HCT116 (cell line): ENCODE data around the gene RWDD2A. TPM values are rescaled to one million over a fixed set of nuclear protein-coding genes. Genes with fewer than 3 reads are reported as not detected.

Experiments used
- ATAC-seq: fragments of 200-7000 bp; cut with Tn5 transposase; 2 replicates; pipeline ENCODE4 v1.9.1; 2020; ENCODE audit warnings: mild to moderate bottlenecking, moderate library complexity
- BruUV-seq: library from RNA; stranded (reverse); fragments of 400-500 nt; replicated peaks from 2 replicates; lab custom pipeline; 2021; lab: Mats Ljungman, UMichigan
- CTCF ChIA-PET: fragments of 300-600 bp; sonication (Branson Sonifier 250); formaldehyde crosslinking; loops from one replicate; lab custom pipeline; 2021; ENCODE audit warnings: antibody characterized with exemption; lab: Charles Lee
- POLR2A ChIA-PET: fragments of 300-600, 350-600 bp; sonication (Branson Sonifier 250); formaldehyde crosslinking; loops from one replicate; lab custom pipeline; 2021; ENCODE audit warnings: antibody characterized with exemption; lab: Charles Lee
- RAD21 ChIA-PET, 2 experiments: fragments of 300-600 bp; sonication (Branson Sonifier 250); formaldehyde crosslinking; loops; one replicate each; lab custom pipeline; 2023; ENCODE audit warnings: low total read pairs in 2 of 2; ENCODE audit not compliant: uncharacterized antibody in 2 of 2, unreplicated experiment in 2 of 2, low non-redundant PET in 1 of 2; lab: Charles Lee
- DNase-seq: peaks from one replicate; pipeline ENCODE4 v3.0.0-alpha.2; 2010; ENCODE audit warnings: low read depth, low spot score
- H2AFZ ChIP-seq: fragments of 200-600 bp; shearing (Covaris generic), sonication (generic); 2 replicates; pipeline ENCODE4 v1.6.1; 2017; ENCODE audit warnings: low read depth, mixed run types, mixed read lengths, antibody characterized with exemption, low read length; ENCODE audit not compliant: poor library complexity, severe bottlenecking
- H3K27ac ChIP-seq: 2 replicates; pipeline ENCODE4 v1.5.1; 2012; ENCODE audit warnings: low read depth, low read length
- H3K27me3 ChIP-seq: fragments of 200-600 bp; sonication (generic); 2 replicates; pipeline ENCODE4 v1.6.1; 2016; ENCODE audit warnings: mixed run types, low read length, mixed read lengths; ENCODE audit not compliant: insufficient read depth
- H3K36me3 ChIP-seq, 2 experiments: fragments of 200-500 bp in 1 of 2; fragments of 200-600 bp in 1 of 2; sonication (Bioruptor generic) in 1 of 2; sonication (generic) in 1 of 2; 2 replicates each; pipeline versions ENCODE4 v1.5.1 to v1.6.1; 2014 to 2016; ENCODE audit warnings: low read length in 2 of 2, inconsistent platforms in 1 of 2, mixed read lengths in 1 of 2, mixed run types in 1 of 2; ENCODE audit not compliant: insufficient read depth in 2 of 2, control insufficient read depth in 1 of 2
- H3K4me1 ChIP-seq, 2 experiments: fragments of 200-600 bp in 1 of 2; sonication (generic) in 1 of 2; 2 replicates each; pipeline versions ENCODE4 v1.5.1 to v1.6.1; 2012 to 2017; ENCODE audit warnings: low read length in 2 of 2, inconsistent platforms in 1 of 2, mild to moderate bottlenecking in 1 of 2, mixed read lengths in 1 of 2, mixed run types in 1 of 2, moderate library complexity in 1 of 2; ENCODE audit not compliant: insufficient read depth in 2 of 2, control insufficient read depth in 1 of 2
- H3K4me2 ChIP-seq: fragments of 200-600 bp; sonication (generic); 2 replicates; pipeline ENCODE4 v1.6.1; 2017; ENCODE audit warnings: mixed run types, low read length, mixed read lengths
- H3K4me3 ChIP-seq, 2 experiments: fragments of 200-600 bp in 1 of 2; sonication (generic) in 1 of 2; replicated peaks in 1 of 2; 2 replicates each; pipeline ENCODE4 v1.5.1; 2011 to 2016; ENCODE audit warnings: low read length in 2 of 2, control low read depth in 1 of 2, low read depth in 1 of 2, mild to moderate bottlenecking in 1 of 2, mixed read lengths in 1 of 2, mixed run types in 1 of 2
- H3K79me2 ChIP-seq: fragments of 200-600 bp; sonication (generic); 2 replicates; pipeline ENCODE4 v1.6.1; 2017; ENCODE audit warnings: mild to moderate bottlenecking, mixed run types, low read length, moderate library complexity, mixed read lengths; ENCODE audit not compliant: insufficient read depth
- H3K9ac ChIP-seq: fragments of 200-600 bp; sonication (generic); 2 replicates; pipeline ENCODE4 v1.6.1; 2016; ENCODE audit warnings: low read length, mixed read lengths
- H3K9me2 ChIP-seq: fragments of 200-600 bp; sonication (generic), shearing (Covaris generic); 2 replicates; pipeline ENCODE4 v1.6.1; 2017; ENCODE audit warnings: mixed run types, mild to moderate bottlenecking, moderate library complexity; ENCODE audit not compliant: insufficient read depth
- H3K9me3 ChIP-seq, 2 experiments: fragments of 200-500 bp in 1 of 2; fragments of 200-600 bp in 1 of 2; sonication (Bioruptor generic) in 1 of 2; sonication (generic) in 1 of 2; 2 replicates each; pipeline ENCODE4 v1.6.1; 2014 to 2017; ENCODE audit warnings: low read length in 2 of 2, mixed read lengths in 2 of 2, inconsistent platforms in 1 of 2, low read depth in 1 of 2, mild to moderate bottlenecking in 1 of 2, mixed run types in 1 of 2, moderate library complexity in 1 of 2; ENCODE audit not compliant: control insufficient read depth in 1 of 2, insufficient read depth in 1 of 2
- H4K20me1 ChIP-seq: fragments of 200-600 bp; sonication (generic), shearing (Covaris generic); 2 replicates; pipeline ENCODE4 v1.6.1; 2017; ENCODE audit warnings: mixed run types, mild to moderate bottlenecking, moderate library complexity; ENCODE audit not compliant: insufficient read depth
- CBX3 ChIP-seq: IDR thresholded peaks from 2 replicates; pipeline ENCODE4 v1.6.1; 2012; ENCODE audit warnings: low read depth
- CEBPB ChIP-seq: IDR thresholded peaks from 2 replicates; pipeline ENCODE4 v1.6.1; 2012; ENCODE audit warnings: low read depth
- ELF1 ChIP-seq: IDR thresholded peaks from 2 replicates; pipeline ENCODE4 v1.6.1; 2012; ENCODE audit warnings: low read depth, borderline replicate concordance
- FOSL1 ChIP-seq: IDR thresholded peaks from 2 replicates; pipeline ENCODE4 v1.6.1; 2012; ENCODE audit warnings: low read depth
- JUND ChIP-seq: IDR thresholded peaks from 2 replicates; pipeline ENCODE4 v1.6.1; 2012
- POLR2A ChIP-seq: IDR thresholded peaks from 2 replicates; pipeline ENCODE4 v1.7.0; 2011; ENCODE audit warnings: borderline replicate concordance; ENCODE audit not compliant: insufficient read depth, insufficient read length; ENCODE audit errors: extremely low read depth
- POLR2AphosphoS5 ChIP-seq: IDR thresholded peaks from 2 replicates; pipeline ENCODE4 v1.6.1; 2011; ENCODE audit warnings: mild to moderate bottlenecking, low read depth, low read length, moderate library complexity
- SIN3A ChIP-seq: IDR thresholded peaks from 2 replicates; pipeline ENCODE4 v1.6.1; 2012; ENCODE audit warnings: low read depth
- SP1 ChIP-seq: IDR thresholded peaks from 2 replicates; pipeline ENCODE4 v1.6.1; 2012; ENCODE audit warnings: low read depth
- SRF ChIP-seq: IDR thresholded peaks from 2 replicates; pipeline ENCODE4 v1.6.1; 2012; ENCODE audit warnings: low read depth
- TCF7L2 ChIP-seq: IDR thresholded peaks from 2 replicates; pipeline ENCODE4 v1.7.0; 2011; ENCODE audit warnings: borderline replicate concordance, inconsistent platforms; ENCODE audit not compliant: insufficient read depth, insufficient read length; ENCODE audit errors: extremely low read depth
- ZFX ChIP-seq: fragments of 450-650 bp; IDR thresholded peaks from 2 replicates; pipeline ENCODE4 v1.6.1; 2017
- intact Hi-C: fragments of 100-400 bp; cut with micrococcal nuclease; formaldehyde crosslinking; loops from 2 replicates; pipeline ENCODE4 v1.10.0; 2022
- total RNA-seq: library from RNA; stranded (reverse); gene quantifications from one replicate; pipeline ENCODE4 v1.2.1, GENCODE V29; 2021; ENCODE audit not compliant: unreplicated experiment
- TF ChIP-seq, protein P1 (sequence below), 3 experiments: fragments of 200-600 bp in 1 of 3; sonication (generic) in 1 of 3; IDR thresholded peaks in 2 of 3; conservative IDR thresholded peaks in 1 of 3; 2 replicates each; pipeline ENCODE4 v1.5.1; 2012 to 2017; ENCODE audit warnings: low read depth in 2 of 3, low read length in 2 of 3, antibody characterized with exemption in 1 of 3, borderline replicate concordance in 1 of 3, control low read depth in 1 of 3, mild to moderate bottlenecking in 1 of 3, mixed read lengths in 1 of 3, mixed run types in 1 of 3, moderate library complexity in 1 of 3; ENCODE audit not compliant: insufficient read depth in 1 of 3
- TF ChIP-seq, protein P2 (sequence below): IDR thresholded peaks from 2 replicates; pipeline ENCODE4 v1.6.1; 2012; ENCODE audit warnings: low read depth
- TF ChIP-seq, protein P3 (sequence below): IDR thresholded peaks from 2 replicates; pipeline ENCODE4 v1.6.1; 2011; ENCODE audit warnings: mild to moderate bottlenecking, low read length, moderate library complexity; ENCODE audit not compliant: insufficient replicate concordance; ENCODE audit errors: extremely low read depth

Gene RWDD2A
- total RNA-seq, 1 experiment from 2014 or later = 3.6 TPM

DNA sequence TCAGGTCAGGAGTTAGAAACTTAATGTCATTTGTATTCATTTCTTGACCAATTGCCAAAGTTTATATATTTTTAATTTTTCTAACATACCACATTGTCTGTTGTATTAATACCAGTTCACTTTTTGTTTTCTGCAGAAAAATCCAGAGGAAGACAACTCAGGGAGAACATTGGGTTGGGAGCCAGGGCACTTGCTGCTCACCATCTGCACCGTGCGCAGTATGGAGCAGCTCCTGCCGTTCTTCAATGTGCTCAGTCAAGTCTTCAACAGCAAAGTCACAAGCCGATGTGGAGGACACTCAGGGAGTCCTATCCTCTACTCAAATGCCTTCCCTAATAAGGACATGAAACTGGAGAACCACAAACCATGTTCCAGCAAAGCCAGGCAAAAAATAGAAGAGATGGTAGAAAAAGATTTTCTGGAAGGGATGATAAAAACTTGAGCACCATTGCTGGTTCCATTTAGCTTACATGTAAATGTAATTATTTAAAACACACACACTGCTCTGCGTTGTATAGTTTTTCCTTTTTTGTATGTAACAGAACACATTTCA lies 25.4 kb upstream of the RWDD2A start:
- intact Hi-C loops = no loop called here
- Histone ChIP-seq H3K4me2 (no peak overlapping the region), H2AFZ (no peak overlapping the region), H3K9me3 (no peaks in the 10 kb centered on the region), H3K9ac (no peak overlapping the region), H3K27me3 (no peaks in the 10 kb centered on the region), H3K27ac (no peak overlapping the region), H3K36me3 (peaks cover 30 to 47% of the 10 kb centered on the region in 2 experiments), H4K20me1 (no peaks in the 10 kb centered on the region), H3K4me3 (no peak overlapping the region), H3K9me2 (no peaks in the 10 kb centered on the region), H3K4me1 (no peaks in the 10 kb centered on the region), H3K79me2 (no peaks in the 10 kb centered on the region)
- no TSS peak for BruUV-seq
- ChIA-PET POLR2A (no interaction called here), CTCF (no interaction called here), RAD21 (no interaction called here)
- no peak for DNase-seq
- ATAC-seq = no peak
- TF ChIP-seq ZFX (no peak), SRF (no peak), FOSL1 (no peak), POLR2A (no peak)
- TF ChIP-seq, protein P1, sequence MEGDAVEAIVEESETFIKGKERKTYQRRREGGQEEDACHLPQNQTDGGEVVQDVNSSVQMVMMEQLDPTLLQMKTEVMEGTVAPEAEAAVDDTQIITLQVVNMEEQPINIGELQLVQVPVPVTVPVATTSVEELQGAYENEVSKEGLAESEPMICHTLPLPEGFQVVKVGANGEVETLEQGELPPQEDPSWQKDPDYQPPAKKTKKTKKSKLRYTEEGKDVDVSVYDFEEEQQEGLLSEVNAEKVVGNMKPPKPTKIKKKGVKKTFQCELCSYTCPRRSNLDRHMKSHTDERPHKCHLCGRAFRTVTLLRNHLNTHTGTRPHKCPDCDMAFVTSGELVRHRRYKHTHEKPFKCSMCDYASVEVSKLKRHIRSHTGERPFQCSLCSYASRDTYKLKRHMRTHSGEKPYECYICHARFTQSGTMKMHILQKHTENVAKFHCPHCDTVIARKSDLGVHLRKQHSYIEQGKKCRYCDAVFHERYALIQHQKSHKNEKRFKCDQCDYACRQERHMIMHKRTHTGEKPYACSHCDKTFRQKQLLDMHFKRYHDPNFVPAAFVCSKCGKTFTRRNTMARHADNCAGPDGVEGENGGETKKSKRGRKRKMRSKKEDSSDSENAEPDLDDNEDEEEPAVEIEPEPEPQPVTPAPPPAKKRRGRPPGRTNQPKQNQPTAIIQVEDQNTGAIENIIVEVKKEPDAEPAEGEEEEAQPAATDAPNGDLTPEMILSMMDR (IDR thresholded peaks at IDR 0.05 in 2 of 3, conservative IDR thresholded peaks at IDR 0.05 in 1 of 3; ENCODE audit: borderline replicate concordance in 1 of 3, insufficient read depth in 1 of 3, low read depth in 2 of 3, low read length in 2 of 3) = no peak

DNA sequence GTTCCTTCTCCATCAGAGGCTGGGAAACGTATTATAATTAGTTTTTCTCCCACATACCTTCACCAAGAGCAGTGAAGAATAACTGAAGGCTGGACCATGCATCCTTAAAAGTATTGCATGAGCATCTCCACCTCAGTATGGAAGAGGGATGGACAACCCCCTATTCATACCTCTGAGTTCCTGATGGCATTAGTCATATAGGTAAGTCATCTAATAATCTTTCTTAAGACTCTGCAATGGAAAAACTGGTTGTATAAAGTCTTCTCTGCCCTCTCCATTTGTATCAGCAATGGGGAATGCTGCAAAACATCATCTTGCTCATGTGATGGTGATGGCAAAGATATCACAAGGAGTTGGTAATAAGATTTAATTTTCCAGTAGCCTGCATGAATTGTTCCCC lies 24.6 kb upstream of the RWDD2A start:
- CTCF ChIA-PET = no interaction called here
- no peak for DNase-seq
- TF ChIP-seq CEBPB (no peak), ZFX (no peak), SIN3A (no peak), CBX3 (no peak), POLR2AphosphoS5 (no peak), JUND (no peak), TCF7L2 (no peak), ELF1 (no peak), SP1 (no peak)
- TF ChIP-seq, protein P2, sequence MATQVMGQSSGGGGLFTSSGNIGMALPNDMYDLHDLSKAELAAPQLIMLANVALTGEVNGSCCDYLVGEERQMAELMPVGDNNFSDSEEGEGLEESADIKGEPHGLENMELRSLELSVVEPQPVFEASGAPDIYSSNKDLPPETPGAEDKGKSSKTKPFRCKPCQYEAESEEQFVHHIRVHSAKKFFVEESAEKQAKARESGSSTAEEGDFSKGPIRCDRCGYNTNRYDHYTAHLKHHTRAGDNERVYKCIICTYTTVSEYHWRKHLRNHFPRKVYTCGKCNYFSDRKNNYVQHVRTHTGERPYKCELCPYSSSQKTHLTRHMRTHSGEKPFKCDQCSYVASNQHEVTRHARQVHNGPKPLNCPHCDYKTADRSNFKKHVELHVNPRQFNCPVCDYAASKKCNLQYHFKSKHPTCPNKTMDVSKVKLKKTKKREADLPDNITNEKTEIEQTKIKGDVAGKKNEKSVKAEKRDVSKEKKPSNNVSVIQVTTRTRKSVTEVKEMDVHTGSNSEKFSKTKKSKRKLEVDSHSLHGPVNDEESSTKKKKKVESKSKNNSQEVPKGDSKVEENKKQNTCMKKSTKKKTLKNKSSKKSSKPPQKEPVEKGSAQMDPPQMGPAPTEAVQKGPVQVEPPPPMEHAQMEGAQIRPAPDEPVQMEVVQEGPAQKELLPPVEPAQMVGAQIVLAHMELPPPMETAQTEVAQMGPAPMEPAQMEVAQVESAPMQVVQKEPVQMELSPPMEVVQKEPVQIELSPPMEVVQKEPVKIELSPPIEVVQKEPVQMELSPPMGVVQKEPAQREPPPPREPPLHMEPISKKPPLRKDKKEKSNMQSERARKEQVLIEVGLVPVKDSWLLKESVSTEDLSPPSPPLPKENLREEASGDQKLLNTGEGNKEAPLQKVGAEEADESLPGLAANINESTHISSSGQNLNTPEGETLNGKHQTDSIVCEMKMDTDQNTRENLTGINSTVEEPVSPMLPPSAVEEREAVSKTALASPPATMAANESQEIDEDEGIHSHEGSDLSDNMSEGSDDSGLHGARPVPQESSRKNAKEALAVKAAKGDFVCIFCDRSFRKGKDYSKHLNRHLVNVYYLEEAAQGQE = no peak
- TF ChIP-seq, protein P3, sequence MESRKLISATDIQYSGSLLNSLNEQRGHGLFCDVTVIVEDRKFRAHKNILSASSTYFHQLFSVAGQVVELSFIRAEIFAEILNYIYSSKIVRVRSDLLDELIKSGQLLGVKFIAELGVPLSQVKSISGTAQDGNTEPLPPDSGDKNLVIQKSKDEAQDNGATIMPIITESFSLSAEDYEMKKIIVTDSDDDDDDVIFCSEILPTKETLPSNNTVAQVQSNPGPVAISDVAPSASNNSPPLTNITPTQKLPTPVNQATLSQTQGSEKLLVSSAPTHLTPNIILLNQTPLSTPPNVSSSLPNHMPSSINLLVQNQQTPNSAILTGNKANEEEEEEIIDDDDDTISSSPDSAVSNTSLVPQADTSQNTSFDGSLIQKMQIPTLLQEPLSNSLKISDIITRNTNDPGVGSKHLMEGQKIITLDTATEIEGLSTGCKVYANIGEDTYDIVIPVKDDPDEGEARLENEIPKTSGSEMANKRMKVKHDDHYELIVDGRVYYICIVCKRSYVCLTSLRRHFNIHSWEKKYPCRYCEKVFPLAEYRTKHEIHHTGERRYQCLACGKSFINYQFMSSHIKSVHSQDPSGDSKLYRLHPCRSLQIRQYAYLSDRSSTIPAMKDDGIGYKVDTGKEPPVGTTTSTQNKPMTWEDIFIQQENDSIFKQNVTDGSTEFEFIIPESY = no peak

More for the DNA sequence above, 24.6 kb upstream of the RWDD2A start:
- no peaks in the 10 kb centered on the region for H3K9me2 ChIP-seq
- no peaks in the 10 kb centered on the region for H4K20me1 ChIP-seq
- POLR2A ChIA-PET = no interaction called here
- H3K36me3 ChIP-seq = peaks cover 36 to 51% of the 10 kb centered on the region in 2 experiments
- no peak for ATAC-seq
- H3K4me2 ChIP-seq = no peak overlapping the region
- H3K9ac ChIP-seq = no peak overlapping the region
- H2AFZ ChIP-seq = no peak overlapping the region
- H3K27ac ChIP-seq = no peak overlapping the region
- RAD21 ChIA-PET = no interaction called here
- H3K9me3 ChIP-seq = no peaks in the 10 kb centered on the region
- no peak overlapping the region for H3K4me3 ChIP-seq
- H3K27me3 ChIP-seq = no peaks in the 10 kb centered on the region
- no peaks in the 10 kb centered on the region for H3K4me1 ChIP-seq
- intact Hi-C loops = no loop called here
- BruUV-seq = no TSS peak
- no peaks in the 10 kb centered on the region for H3K79me2 ChIP-seq
